Parathyroid adenoma (tissue), 2 donors: ENCODE measurements around the gene CFAP221.

Experiments used
- H2AFZ ChIP-seq: fragments of 300-600 bp; sonication (generic); one replicate; pipeline ENCODE4 v1.7.0; 2017; ENCODE audit warnings: antibody characterized with exemption, mild to moderate bottlenecking
- H3K27ac ChIP-seq: fragments of 300-600 bp; sonication (generic); one replicate; pipeline ENCODE4 v1.7.0; 2017
- H3K27me3 ChIP-seq: fragments of 300-600 bp; sonication (generic); one replicate; pipeline ENCODE4 v1.7.0; 2017; ENCODE audit warnings: low read length; ENCODE audit not compliant: control insufficient read depth, insufficient read depth
- H3K36me3 ChIP-seq: fragments of 300-600 bp; sonication (generic); one replicate; pipeline ENCODE4 v1.7.0; 2017; ENCODE audit warnings: low read length; ENCODE audit not compliant: control insufficient read depth, insufficient read depth
- H3K4me1 ChIP-seq: fragments of 300-600 bp; sonication (generic); one replicate; pipeline ENCODE4 v1.7.0; 2017; ENCODE audit warnings: control low read depth
- H3K4me2 ChIP-seq: fragments of 300-600 bp; sonication (generic); one replicate; pipeline ENCODE4 v1.7.0; 2017; ENCODE audit warnings: low read length
- H3K4me3 ChIP-seq: fragments of 300-600 bp; sonication (generic); one replicate; pipeline ENCODE4 v1.7.0; 2017; ENCODE audit warnings: low read depth, low read length
- H3K79me2 ChIP-seq: fragments of 300-600 bp; sonication (generic); one replicate; pipeline ENCODE4 v1.7.0; 2017; ENCODE audit warnings: control low read depth
- H3K9ac ChIP-seq: fragments of 300-600 bp; sonication (generic); one replicate; pipeline ENCODE4 v1.7.0; 2017; ENCODE audit warnings: mild to moderate bottlenecking
- H3K9me3 ChIP-seq: fragments of 300-600 bp; sonication (generic); one replicate; pipeline ENCODE4 v1.7.0; 2017; ENCODE audit warnings: low read length; ENCODE audit not compliant: control insufficient read depth
- TF ChIP-seq, protein P1 (sequence below): fragments of 300-600 bp; sonication (generic); IDR thresholded peaks from one replicate; pipeline ENCODE4 v1.7.0; 2017; ENCODE audit warnings: antibody characterized with exemption, mild to moderate bottlenecking
- donor health status: primary hyperparathyroidism.

CFAP221 gene

DNA sequence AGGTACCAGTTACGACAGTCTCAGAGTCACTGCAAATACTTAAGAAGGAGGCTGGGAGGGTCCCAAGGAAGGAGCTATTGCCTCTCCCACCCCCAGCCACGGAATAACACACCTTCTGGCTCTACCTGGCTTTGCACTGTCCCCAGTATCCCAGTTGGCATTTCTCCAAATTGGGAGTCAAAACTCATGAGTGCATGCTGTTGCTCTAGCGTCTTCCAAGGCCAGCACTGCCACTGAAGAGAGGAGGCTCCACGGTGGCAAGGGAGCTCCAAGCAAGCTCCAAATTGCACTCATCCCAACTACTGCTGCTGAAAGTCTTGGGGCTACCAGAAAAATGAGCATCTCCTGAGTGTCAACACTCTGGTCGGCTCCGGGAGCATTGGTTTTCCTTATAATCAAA lies 21.6 kb upstream of the CFAP221 start:
- no peak overlapping the region for H3K4me3 ChIP-seq
- H3K9ac ChIP-seq, result no peak overlapping the region
- no peaks in the 10 kb centered on the region for H3K36me3 ChIP-seq
- no peaks in the 10 kb centered on the region for H3K79me2 ChIP-seq
- H3K4me2 ChIP-seq, result no peak overlapping the region
- H2AFZ ChIP-seq, result no peak overlapping the region
- H3K27me3 ChIP-seq, result peaks cover 6% of the 10 kb centered on the region
- TF ChIP-seq, protein P1, sequence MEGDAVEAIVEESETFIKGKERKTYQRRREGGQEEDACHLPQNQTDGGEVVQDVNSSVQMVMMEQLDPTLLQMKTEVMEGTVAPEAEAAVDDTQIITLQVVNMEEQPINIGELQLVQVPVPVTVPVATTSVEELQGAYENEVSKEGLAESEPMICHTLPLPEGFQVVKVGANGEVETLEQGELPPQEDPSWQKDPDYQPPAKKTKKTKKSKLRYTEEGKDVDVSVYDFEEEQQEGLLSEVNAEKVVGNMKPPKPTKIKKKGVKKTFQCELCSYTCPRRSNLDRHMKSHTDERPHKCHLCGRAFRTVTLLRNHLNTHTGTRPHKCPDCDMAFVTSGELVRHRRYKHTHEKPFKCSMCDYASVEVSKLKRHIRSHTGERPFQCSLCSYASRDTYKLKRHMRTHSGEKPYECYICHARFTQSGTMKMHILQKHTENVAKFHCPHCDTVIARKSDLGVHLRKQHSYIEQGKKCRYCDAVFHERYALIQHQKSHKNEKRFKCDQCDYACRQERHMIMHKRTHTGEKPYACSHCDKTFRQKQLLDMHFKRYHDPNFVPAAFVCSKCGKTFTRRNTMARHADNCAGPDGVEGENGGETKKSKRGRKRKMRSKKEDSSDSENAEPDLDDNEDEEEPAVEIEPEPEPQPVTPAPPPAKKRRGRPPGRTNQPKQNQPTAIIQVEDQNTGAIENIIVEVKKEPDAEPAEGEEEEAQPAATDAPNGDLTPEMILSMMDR, result no peak
- H3K9me3 ChIP-seq, result no peaks in the 10 kb centered on the region
- H3K27ac ChIP-seq, result no peak overlapping the region
- H3K4me1 ChIP-seq, result no peaks in the 10 kb centered on the region

DNA sequence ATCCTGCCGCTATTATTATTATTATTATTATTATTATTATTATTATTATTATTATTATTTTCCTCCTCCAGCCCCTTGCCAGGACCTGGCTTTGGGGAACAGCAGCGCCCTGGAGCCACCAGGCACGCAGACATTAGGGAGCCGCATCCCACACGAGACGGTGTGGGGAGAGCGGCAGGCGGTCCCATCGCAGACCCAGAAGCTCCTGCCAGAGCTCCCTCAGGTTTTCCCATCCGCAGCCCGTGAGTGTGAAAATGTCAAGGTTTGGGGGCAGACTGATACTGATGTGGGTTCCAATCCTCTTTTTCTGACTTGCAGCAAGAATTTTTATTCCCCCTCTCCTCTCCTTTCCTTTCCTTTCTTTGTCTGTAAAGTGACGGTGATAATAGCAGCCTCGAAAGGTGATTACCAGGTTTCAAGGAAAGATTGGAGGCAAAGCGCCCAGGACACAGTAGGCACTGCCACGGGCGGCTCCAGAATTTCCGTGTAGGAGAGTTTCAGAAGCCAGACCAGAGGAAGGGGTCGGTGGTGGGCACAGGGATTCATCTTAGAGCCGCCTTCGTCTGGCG lies 20.8 kb upstream of the CFAP221 start:
- Histone ChIP-seq H3K9me3 (no peaks in the 10 kb centered on the region), H3K27me3 (peaks cover 6% of the 10 kb centered on the region), H3K4me3 (peak overlapping the region; percentile 3), H3K27ac (no peak overlapping the region), H3K4me1 (no peaks in the 10 kb centered on the region), H3K4me2 (peak overlapping the region; percentile 41), H2AFZ (peak overlapping the region; percentile 58), H3K79me2 (no peaks in the 10 kb centered on the region), H3K36me3 (no peaks in the 10 kb centered on the region), H3K9ac (no peak overlapping the region)
- TF ChIP-seq, protein P1, result no peak

DNA sequence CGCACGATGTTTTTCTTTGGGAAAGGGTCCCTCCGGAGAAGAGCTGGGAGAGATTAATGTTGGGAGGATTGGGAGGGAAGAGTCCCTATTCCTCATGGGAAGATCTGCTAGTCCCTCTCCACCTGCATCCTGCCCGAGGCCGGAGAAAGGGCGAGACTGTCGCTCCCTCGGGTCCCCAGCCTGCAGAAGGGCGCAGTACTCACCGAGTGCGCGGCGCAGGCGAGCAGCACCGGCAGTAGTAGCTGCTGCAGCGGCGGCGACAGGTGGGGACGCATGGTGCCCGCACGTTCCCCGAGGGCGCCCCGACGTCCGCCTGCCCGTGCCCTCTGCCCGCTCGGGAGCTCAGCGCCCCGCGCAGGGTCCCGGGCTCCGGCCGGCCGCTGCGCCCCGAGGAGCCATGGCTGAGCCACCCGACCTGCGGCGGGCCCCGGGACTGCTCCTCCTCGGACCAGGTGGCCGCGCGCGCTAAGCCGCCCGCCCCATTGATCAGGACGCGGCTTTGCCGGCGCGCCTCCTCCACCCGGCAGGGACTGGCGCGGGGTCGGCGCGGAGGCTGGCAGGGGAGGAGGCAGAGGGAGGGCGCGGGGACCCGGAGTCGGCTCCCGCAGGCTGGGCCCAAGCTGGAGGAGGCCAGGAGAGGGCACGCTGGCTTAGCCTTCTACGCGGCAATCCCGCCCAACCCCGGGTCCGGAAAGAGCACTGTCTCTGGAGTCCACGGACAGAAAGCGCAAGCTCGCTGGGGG lies 20.1 kb upstream of the CFAP221 start, which contains the start of gene SCTR:
SCTR (minus strand) TSS at position 532 of the 743 bp plus-strand sequence; CDS start at position 275, 257 bp downstream.
- H3K4me3 ChIP-seq, result peak within 1 kb of the TSS; percentile 3
- no peak within 1 kb of the TSS for H3K27ac ChIP-seq
- no peaks in the 10 kb centered on the region for H3K4me1 ChIP-seq

DNA sequence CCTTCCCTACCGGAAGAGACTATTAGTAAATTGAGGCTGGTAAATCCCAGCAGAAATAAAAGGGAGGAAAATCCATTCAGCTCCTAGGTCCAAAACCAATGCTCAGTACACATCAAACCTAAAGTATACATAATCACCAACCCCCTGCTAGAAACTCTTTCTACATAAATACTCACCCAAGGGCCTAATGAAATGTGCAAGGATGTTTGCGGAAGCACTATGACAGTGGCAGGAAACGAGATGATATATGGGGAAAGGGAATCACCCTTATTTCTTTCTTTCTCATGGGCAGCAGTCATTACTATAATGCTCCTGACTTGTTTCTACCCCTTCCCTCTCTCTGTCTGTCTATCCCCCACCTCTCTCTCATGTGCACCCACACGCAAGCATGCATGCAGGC lies 18.6 kb upstream of the CFAP221 start:
- H3K4me1 ChIP-seq, result no peaks in the 10 kb centered on the region
- no peaks in the 10 kb centered on the region for H3K9me3 ChIP-seq
- H3K79me2 ChIP-seq, result no peaks in the 10 kb centered on the region
- no peak overlapping the region for H2AFZ ChIP-seq
- no peak overlapping the region for H3K9ac ChIP-seq
- peaks cover 6% of the 10 kb centered on the region for H3K27me3 ChIP-seq
- no peaks in the 10 kb centered on the region for H3K36me3 ChIP-seq
- H3K4me3 ChIP-seq, result no peak overlapping the region
- TF ChIP-seq, protein P1, result no peak
- no peak overlapping the region for H3K27ac ChIP-seq
- no peak overlapping the region for H3K4me2 ChIP-seq

More for the DNA sequence above, 20.1 kb upstream of the CFAP221 start, which contains the start of gene SCTR:
- H3K4me2 ChIP-seq, result peak within 1 kb of the TSS; percentile 41
- no peaks in the 10 kb centered on the region for H3K36me3 ChIP-seq
- peaks cover 6% of the 10 kb centered on the region for H3K27me3 ChIP-seq
- no peaks in the 10 kb centered on the region for H3K79me2 ChIP-seq
- TF ChIP-seq, protein P1, result no peak
- no peak within 1 kb of the TSS for H3K9ac ChIP-seq
- H2AFZ ChIP-seq, result peak within 1 kb of the TSS; percentile 58
- H3K9me3 ChIP-seq, result no peaks in the 10 kb centered on the region
